GM13977 (cell line): ENCODE measurements around the gene GPBP1.
"Not testable (repeated sequence)": the region's sequence is repeated elsewhere in the genome, so short reads cannot be mapped to it uniquely, and the experiment has no call there.

ENCODE experiments used
- DNase-seq: peaks from one replicate; pipeline ENCODE4 v3.0.0; 2012; ENCODE audit warnings: low spot score
- in situ Hi-C: fragments of 300-500 bp; cut with MboI; formaldehyde crosslinking; loops from one replicate; pipeline ENCODE4 v1.12.0; 2022; ENCODE audit warnings: low sequenced_read_pairs, low pct_unique_long_range_greater_than_20kb, mixed read lengths, inconsistent platforms; ENCODE audit not compliant: unreplicated experiment
- TF ChIP-seq, protein P1 (sequence below): IDR thresholded peaks from 2 replicates; pipeline ENCODE4 v1.5.1; 2012; ENCODE audit warnings: mild to moderate bottlenecking, control low read depth; ENCODE audit not compliant: insufficient read depth; ENCODE audit errors: extremely low read depth, missing control alignments

Gene GPBP1

DNA sequence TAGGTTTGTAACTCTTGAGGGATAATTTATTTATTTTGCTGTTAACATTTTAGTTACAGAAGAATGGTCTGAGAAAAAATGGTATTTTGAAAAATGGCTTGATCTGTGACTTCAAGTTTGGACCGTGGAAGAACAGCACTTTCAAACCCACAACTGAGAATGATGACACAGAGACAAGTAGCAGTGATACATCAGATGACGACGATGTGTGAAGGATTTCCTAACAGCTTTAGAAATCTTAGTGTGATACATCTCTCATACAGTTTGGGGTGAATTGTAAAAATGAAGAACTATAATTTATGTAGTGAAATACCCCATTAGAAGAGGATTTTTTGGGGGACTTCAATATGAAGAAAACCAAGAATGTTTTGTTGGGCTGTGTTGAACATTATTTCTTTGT lies 88.7 kb downstream of the GPBP1 start:
- no peak for DNase-seq
- in situ Hi-C loops: no loop called here
- TF ChIP-seq, protein P1, sequence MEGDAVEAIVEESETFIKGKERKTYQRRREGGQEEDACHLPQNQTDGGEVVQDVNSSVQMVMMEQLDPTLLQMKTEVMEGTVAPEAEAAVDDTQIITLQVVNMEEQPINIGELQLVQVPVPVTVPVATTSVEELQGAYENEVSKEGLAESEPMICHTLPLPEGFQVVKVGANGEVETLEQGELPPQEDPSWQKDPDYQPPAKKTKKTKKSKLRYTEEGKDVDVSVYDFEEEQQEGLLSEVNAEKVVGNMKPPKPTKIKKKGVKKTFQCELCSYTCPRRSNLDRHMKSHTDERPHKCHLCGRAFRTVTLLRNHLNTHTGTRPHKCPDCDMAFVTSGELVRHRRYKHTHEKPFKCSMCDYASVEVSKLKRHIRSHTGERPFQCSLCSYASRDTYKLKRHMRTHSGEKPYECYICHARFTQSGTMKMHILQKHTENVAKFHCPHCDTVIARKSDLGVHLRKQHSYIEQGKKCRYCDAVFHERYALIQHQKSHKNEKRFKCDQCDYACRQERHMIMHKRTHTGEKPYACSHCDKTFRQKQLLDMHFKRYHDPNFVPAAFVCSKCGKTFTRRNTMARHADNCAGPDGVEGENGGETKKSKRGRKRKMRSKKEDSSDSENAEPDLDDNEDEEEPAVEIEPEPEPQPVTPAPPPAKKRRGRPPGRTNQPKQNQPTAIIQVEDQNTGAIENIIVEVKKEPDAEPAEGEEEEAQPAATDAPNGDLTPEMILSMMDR: no peak

- no peak for DNase-seq
- TF ChIP-seq, protein P1: no peak
- in situ Hi-C loops: no loop called here
Measured at GRCh38 chr5:57267805-57268204, 93.9 kb downstream of the GPBP1 start.

DNA sequence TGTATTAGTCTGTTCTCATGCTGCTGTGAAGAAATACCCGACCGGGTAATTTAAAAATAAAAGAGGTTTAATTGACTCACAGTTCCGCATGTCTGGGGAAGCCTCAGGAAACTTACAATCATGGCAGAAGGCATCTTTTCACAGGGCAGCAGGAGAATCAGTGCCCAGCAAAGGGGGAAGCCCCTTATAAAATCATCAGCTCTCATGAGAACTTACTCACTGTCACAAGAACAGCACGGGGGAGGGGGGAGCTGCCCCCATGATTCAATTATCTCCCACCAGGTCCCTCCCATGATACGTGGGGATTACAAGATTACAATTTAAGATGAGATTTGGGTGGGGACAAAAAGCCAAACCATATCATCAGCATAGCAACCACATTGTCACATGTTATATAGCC lies 102.5 kb downstream of the GPBP1 start:
- in situ Hi-C loops: no loop called here
- DNase-seq: no peak
- TF ChIP-seq, protein P1: no peak

DNA sequence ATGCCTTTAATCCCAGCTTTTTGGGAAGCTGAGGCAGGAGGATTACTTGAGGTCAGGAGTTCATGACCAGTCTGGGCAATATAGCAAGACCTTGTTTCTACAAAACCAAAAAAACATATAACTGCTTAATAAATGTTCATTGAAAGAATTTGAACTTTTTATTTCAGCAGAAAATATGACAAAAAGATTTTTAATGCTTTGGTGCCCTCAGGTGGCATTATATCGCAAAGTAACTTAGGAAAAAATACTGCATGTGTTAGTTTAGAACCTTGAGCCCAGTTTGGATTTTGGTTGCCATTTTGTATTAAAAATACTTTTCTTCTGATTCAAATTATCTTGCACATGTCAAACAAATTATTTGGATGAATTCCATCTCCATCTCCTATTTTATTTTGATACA lies 103.2 kb downstream of the GPBP1 start:
- TF ChIP-seq, protein P1: peak; percentile 36
- DNase-seq: no peak
- in situ Hi-C loops: no loop called here

GRCh38 chr5:57280853-57281252 lies 107.0 kb downstream of the GPBP1 start:
- DNase-seq: no peak
- TF ChIP-seq, protein P1: no peak
- in situ Hi-C loops: no loop called here

- in situ Hi-C loops, DNase-seq: not testable (repeated sequence)
Measured at GRCh38 chr5:57285084-57285483, 111.2 kb downstream of the GPBP1 start.

- in situ Hi-C loops: no loop called here
- TF ChIP-seq, protein P1: no peak
- no peak for DNase-seq
Measured at GRCh38 chr5:57291894-57292293, 118.0 kb downstream of the GPBP1 start.
